Activated CD8-positive, alpha-beta memory T cell treated with anti-CD3 and anti-CD28 coated beads, Interleukin-2, amount 50 U/mL, for 4 hours (primary cell): ENCODE data around the gene OSBPL7.
"Not testable (repeated sequence)": the region's sequence is repeated elsewhere in the genome, so short reads cannot be mapped to it uniquely, and the experiment has no call there.

Experiments
- DNase-seq: peaks from one replicate; pipeline ENCODE4 v3.0.0-alpha.2; 2020

OSBPL7 gene

GRCh38 chr17:47803201-47803600, 18.4 kb downstream of the OSBPL7 start:
- no peak for DNase-seq

- peak; percentile 64 for DNase-seq
Observed at GRCh38 chr17:47802341-47803022, 19.1 kb downstream of the OSBPL7 start.

- no peak for DNase-seq
Observed at GRCh38 chr17:47801906-47802305, 19.7 kb downstream of the OSBPL7 start.

- DNase-seq: no peak
Observed at GRCh38 chr17:47801176-47801765, 20.3 kb downstream of the OSBPL7 start.

GRCh38 chr17:47800686-47801085, 20.9 kb downstream of the OSBPL7 start:
- no peak for DNase-seq

- DNase-seq: no peak
Observed at GRCh38 chr17:47797797-47798196, 23.8 kb downstream of the OSBPL7 start.

- DNase-seq: no peak
Observed at GRCh38 chr17:47792979-47793378, 28.6 kb downstream of the OSBPL7 start.

GRCh38 chr17:47792457-47792856, 29.1 kb downstream of the OSBPL7 start:
- DNase-seq: no peak

GRCh38 chr17:47791025-47791424, 30.6 kb downstream of the OSBPL7 start:
- no peak for DNase-seq

- peak; percentile 50 for DNase-seq
Observed at GRCh38 chr17:47789611-47790561, 31.7 kb downstream of the OSBPL7 start.

- no peak for DNase-seq
Observed at GRCh38 chr17:47785538-47786123, 36.0 kb downstream of the OSBPL7 start.

GRCh38 chr17:47781397-47781796, 40.2 kb downstream of the OSBPL7 start:
- no peak for DNase-seq

GRCh38 chr17:47778184-47778635, 43.4 kb downstream of the OSBPL7 start:
- DNase-seq: no peak

- no peak for DNase-seq
Observed at GRCh38 chr17:47776330-47777197, 45.0 kb downstream of the OSBPL7 start.

GRCh38 chr17:47774987-47775580, 46.5 kb downstream of the OSBPL7 start:
- DNase-seq: no peak

GRCh38 chr17:47774331-47774730, 47.3 kb downstream of the OSBPL7 start:
- no peak for DNase-seq

GRCh38 chr17:47773649-47774048, 47.9 kb downstream of the OSBPL7 start:
- not testable (repeated sequence) for DNase-seq

GRCh38 chr17:47763913-47764582, 57.5 kb downstream of the OSBPL7 start:
- no peak for DNase-seq

GRCh38 chr17:47762728-47763127, 58.9 kb downstream of the OSBPL7 start:
- no peak for DNase-seq

GRCh38 chr17:47760409-47761140, 61.0 kb downstream of the OSBPL7 start:
- no peak for DNase-seq
